Measurements from ENCODE around the gene STK33.

Gene STK33

DNA sequence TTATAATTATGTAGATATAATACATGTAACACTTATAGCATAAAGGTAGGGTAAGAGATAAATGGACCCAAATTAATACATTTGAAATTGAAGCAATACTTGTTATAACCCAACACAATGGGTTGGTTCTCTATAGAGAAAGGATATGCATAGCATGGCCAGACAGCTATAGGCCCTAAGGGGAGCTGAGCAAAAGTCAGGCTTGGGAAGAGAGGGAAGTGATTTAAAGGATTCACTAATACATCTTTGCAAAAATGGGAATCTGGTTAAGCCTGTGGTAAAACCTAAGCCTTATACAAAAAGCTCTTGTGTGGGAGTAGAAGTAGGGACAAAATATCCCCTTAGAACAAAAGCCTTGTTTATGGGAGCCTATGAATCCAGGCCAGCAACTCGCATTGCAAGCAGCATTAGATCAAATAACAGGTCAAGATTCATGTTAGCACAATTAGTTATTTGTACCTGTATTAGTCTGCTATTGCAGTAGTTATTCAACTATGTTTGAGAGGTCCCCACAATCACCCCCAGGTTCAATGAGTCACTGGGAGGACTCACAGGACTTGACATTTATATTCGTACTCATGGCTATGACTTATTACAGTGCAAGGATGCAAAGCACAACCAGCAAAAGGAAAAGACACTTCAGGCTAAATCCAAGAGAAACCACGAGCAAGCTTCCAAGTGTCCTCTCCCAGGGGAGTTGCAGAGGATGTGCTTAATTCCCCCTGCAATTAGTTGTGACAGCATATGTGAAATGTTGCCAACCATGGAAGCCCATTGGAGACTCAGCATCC, 185.7 kb downstream of the STK33 start:
- H3K27me3 ChIP-seq (ENCODE audit: insufficient read depth, low read depth, severe bottlenecking): no peaks in the 10 kb centered on the region
- TF ChIP-seq, protein P1, sequence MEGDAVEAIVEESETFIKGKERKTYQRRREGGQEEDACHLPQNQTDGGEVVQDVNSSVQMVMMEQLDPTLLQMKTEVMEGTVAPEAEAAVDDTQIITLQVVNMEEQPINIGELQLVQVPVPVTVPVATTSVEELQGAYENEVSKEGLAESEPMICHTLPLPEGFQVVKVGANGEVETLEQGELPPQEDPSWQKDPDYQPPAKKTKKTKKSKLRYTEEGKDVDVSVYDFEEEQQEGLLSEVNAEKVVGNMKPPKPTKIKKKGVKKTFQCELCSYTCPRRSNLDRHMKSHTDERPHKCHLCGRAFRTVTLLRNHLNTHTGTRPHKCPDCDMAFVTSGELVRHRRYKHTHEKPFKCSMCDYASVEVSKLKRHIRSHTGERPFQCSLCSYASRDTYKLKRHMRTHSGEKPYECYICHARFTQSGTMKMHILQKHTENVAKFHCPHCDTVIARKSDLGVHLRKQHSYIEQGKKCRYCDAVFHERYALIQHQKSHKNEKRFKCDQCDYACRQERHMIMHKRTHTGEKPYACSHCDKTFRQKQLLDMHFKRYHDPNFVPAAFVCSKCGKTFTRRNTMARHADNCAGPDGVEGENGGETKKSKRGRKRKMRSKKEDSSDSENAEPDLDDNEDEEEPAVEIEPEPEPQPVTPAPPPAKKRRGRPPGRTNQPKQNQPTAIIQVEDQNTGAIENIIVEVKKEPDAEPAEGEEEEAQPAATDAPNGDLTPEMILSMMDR (IDR thresholded peaks at IDR 0.05; ENCODE audit: low read depth, low read length): no peak
- no peak overlapping the region for H3K4me3 ChIP-seq (ENCODE audit: low read depth, low read length)
- H3K27ac ChIP-seq: no peak overlapping the region
- H3K36me3 ChIP-seq: no peaks in the 10 kb centered on the region
- no peak for DNase-seq
- H3K9me3 ChIP-seq (ENCODE audit: severe bottlenecking): no peaks in the 10 kb centered on the region

DNA sequence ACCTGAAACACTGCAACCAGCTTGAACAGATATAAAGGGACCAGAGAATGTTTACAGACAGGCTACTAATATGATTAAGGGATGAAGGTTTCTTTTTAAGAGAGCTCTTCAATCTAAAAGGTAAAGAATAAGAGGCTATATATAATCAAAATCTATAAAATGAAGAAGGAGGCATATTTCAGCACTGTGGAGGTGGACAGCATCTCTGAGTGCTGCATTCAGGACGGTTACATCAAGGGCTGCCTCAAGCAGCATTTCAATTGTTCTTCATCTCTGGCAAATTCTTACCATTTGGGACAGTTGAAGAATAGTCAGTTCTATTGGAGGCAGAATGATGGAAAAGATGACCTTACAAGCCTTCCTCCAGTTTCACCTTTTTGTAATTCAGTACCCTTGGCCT, 190.7 kb downstream of the STK33 start:
- Histone ChIP-seq H3K9me3 (ENCODE audit: severe bottlenecking) (no peaks in the 10 kb centered on the region), H3K4me3 (ENCODE audit: low read depth, low read length) (no peak overlapping the region), H3K36me3 (no peaks in the 10 kb centered on the region), H3K27me3 (ENCODE audit: insufficient read depth, low read depth, severe bottlenecking) (no peaks in the 10 kb centered on the region), H3K27ac (no peak overlapping the region)
- no peak for DNase-seq
- TF ChIP-seq, protein P1 (IDR thresholded peaks at IDR 0.05; ENCODE audit: low read depth, low read length): no peak

DNA sequence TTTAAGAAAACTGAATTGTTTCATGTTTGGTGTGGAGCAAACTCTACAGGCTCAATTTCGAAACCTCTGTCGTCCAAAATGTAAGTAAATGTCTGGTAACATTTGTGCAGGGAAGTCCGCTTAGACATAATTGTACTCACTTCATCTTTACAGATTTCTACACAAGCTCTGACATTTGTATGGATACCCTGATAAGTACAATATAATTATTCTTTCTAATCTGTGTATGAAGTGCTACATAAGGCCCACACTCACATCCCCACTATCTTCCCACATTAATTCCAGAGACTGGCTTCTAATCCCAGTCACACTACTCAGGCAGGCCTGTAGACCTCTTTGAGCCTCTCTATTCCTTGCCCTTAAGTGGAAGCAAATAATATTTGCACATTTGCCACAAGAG, 201.1 kb downstream of the STK33 start:
- Histone ChIP-seq H3K27me3 (ENCODE audit: insufficient read depth, low read depth, severe bottlenecking) (no peaks in the 10 kb centered on the region), H3K4me3 (ENCODE audit: low read depth, low read length) (no peak overlapping the region), H3K36me3 (0 out of 2 replicates have a peak, but pooled peaks cover 2% of the 10 kb centered on the region), H3K9me3 (ENCODE audit: severe bottlenecking) (peaks cover 15% of the 10 kb centered on the region), H3K27ac (peak overlapping the region; percentile 81)
- TF ChIP-seq, protein P1 (IDR thresholded peaks at IDR 0.05; ENCODE audit: low read depth, low read length): no peak
- no peak for DNase-seq

DNA sequence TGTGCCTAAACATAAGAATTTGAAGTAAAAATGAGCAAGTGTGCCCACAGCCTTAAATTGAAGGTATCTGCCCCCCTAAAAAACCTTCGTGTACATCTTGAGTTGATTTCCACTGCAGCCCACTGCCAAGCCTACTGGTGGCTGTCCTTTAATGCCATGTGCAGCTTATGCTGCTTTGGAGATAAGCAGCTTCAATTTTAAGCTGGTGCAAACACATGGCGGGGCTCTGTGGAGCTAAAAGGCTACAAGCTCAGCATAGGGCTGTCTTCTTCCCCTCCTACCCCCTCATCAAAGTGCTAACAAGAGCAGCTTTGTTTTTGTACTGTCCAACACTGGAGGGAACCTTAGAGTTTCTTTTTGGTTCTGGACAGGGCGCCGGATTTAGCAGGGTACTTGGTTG, 201.9 kb downstream of the STK33 start:
- Histone ChIP-seq H3K36me3 (0 out of 2 replicates have a peak, but pooled peaks cover 2% of the 10 kb centered on the region), H3K27me3 (ENCODE audit: insufficient read depth, low read depth, severe bottlenecking) (no peaks in the 10 kb centered on the region), H3K27ac (peak overlapping the region; percentile 81), H3K4me3 (ENCODE audit: low read depth, low read length) (no peak overlapping the region), H3K9me3 (ENCODE audit: severe bottlenecking) (peaks cover 15% of the 10 kb centered on the region)
- TF ChIP-seq, protein P1 (IDR thresholded peaks at IDR 0.05; ENCODE audit: low read depth, low read length): no peak
- peak; percentile 88 for DNase-seq

DNA sequence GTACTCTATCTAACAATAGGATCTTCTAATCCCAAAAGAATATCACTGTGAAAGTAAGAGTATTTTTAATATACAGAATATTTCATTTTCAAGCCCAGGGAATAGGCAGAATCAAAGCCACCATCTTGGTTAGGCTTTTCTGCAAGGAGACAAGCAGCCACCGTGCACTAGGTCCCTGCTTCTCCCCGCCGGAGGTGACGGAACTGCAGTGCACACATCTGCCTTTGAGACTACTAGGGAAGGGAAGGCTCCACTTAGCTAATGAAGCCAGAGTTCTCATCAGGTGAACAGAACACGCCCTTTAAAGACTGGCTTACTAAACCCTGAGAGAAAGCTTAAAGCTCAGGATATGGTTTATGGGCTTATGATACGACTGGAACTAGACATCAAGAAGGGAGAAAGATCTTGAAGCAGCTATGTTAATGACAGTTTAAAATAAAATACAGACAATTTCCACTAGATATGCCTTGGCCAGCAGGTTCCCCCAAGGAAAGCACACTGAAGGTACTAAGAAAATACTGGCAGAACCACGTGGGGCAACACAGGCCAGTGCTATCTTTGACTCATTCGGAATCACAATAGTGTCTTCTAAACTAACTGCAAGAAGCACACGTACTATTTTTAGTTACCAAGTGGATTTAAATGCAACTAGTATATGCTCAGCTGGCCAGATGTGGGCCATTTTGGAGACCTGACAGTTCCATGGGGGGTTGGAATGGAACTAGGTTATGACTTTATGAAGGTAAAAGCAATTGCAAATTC, 203.0 kb downstream of the STK33 start:
- peak; percentile 90 for DNase-seq
- TF ChIP-seq, protein P1 (IDR thresholded peaks at IDR 0.05; ENCODE audit: low read depth, low read length): no peak
- Histone ChIP-seq H3K9me3 (ENCODE audit: severe bottlenecking) (peaks cover 5% of the 10 kb centered on the region), H3K4me3 (ENCODE audit: low read depth, low read length) (no peak overlapping the region), H3K27ac (peak overlapping the region; percentile 81), H3K27me3 (ENCODE audit: insufficient read depth, low read depth, severe bottlenecking) (no peaks in the 10 kb centered on the region), H3K36me3 (0 out of 2 replicates have a peak, but pooled peaks cover 1% of the 10 kb centered on the region)
